Measurements from ENCODE around the gene POLR2F. TPM values are rescaled to one million over a fixed set of nuclear protein-coding genes. Genes with fewer than 3 reads are reported as not detected.
A peak's percentile ranks its signal among the peaks of the same experiment; 100 is the strongest.

POLR2F gene
- total RNA-seq, 2 donors from 2014 or later = 98.0 to 105 TPM

GRCh38 chr22:37982151-37982785 lies 28.8 kb downstream of the POLR2F start:
- Mint-ChIP-seq H3K36me3 (ENCODE audit: low read depth) (peaks cover 22% of the 10 kb centered on the region), H3K4me1 (peaks cover 43% of the 10 kb centered on the region), H3K27ac (peak overlapping the region; percentile 80), H3K27me3 (ENCODE audit: insufficient read depth) (peaks cover 6% of the 10 kb centered on the region), H3K9me3 (no peaks in the 10 kb centered on the region), H3K4me3 (peak overlapping the region; percentile 70)
- no peaks in the 10 kb centered on the region for H3K36me3 ChIP-seq (ENCODE audit: control insufficient read depth, insufficient read depth, low read length)
- no peak overlapping the region for H3K27ac ChIP-seq (ENCODE audit: low read depth, low read length)
- no peak for DNase-seq
- 87 to 88% methylated on average over 4 to 8 of the region's 8 CpGs for WGBS, 2 experiments (ENCODE audit: insufficient coverage in 1 of 2, insufficient read length in 1 of 2)
- TF ChIP-seq, protein P1, sequence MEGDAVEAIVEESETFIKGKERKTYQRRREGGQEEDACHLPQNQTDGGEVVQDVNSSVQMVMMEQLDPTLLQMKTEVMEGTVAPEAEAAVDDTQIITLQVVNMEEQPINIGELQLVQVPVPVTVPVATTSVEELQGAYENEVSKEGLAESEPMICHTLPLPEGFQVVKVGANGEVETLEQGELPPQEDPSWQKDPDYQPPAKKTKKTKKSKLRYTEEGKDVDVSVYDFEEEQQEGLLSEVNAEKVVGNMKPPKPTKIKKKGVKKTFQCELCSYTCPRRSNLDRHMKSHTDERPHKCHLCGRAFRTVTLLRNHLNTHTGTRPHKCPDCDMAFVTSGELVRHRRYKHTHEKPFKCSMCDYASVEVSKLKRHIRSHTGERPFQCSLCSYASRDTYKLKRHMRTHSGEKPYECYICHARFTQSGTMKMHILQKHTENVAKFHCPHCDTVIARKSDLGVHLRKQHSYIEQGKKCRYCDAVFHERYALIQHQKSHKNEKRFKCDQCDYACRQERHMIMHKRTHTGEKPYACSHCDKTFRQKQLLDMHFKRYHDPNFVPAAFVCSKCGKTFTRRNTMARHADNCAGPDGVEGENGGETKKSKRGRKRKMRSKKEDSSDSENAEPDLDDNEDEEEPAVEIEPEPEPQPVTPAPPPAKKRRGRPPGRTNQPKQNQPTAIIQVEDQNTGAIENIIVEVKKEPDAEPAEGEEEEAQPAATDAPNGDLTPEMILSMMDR (conservative IDR thresholded peaks at IDR 0.05) = no peak
- no peak overlapping the region for H3K9ac ChIP-seq (ENCODE audit: extremely low read depth, low read length, poor library complexity, severe bottlenecking)
- no peaks in the 10 kb centered on the region for H3K9me3 ChIP-seq (ENCODE audit: control insufficient read depth, low read length)
- H3K4me1 ChIP-seq (ENCODE audit: control insufficient read depth, insufficient read depth, low read length) = peaks cover 14% of the 10 kb centered on the region
- peak overlapping the region; percentile 40 for H3K4me3 ChIP-seq (ENCODE audit: low read length)
- H3K27me3 ChIP-seq (ENCODE audit: control insufficient read depth, insufficient read depth, low read length, poor library complexity, severe bottlenecking) = no peaks in the 10 kb centered on the region

- Mint-ChIP-seq H3K27me3 (ENCODE audit: insufficient read depth) (peaks cover 6% of the 10 kb centered on the region), H3K4me3 (peak overlapping the region; percentile 70), H3K9me3 (no peaks in the 10 kb centered on the region), H3K27ac (peak overlapping the region; percentile 80), H3K4me1 (peaks cover 43% of the 10 kb centered on the region), H3K36me3 (ENCODE audit: low read depth) (peaks cover 15% of the 10 kb centered on the region)
- Histone ChIP-seq H3K9me3 (ENCODE audit: control insufficient read depth, low read length) (no peaks in the 10 kb centered on the region), H3K36me3 (ENCODE audit: control insufficient read depth, insufficient read depth, low read length) (no peaks in the 10 kb centered on the region), H3K9ac (ENCODE audit: extremely low read depth, low read length, poor library complexity, severe bottlenecking) (peak overlapping the region; percentile 25), H3K27me3 (ENCODE audit: control insufficient read depth, insufficient read depth, low read length, poor library complexity, severe bottlenecking) (no peaks in the 10 kb centered on the region), H3K27ac (ENCODE audit: low read depth, low read length) (no peak overlapping the region), H3K4me3 (ENCODE audit: low read length) (peak overlapping the region; percentile 73), H3K4me1 (ENCODE audit: control insufficient read depth, insufficient read depth, low read length) (peaks cover 14% of the 10 kb centered on the region)
- DNase-seq = peak; percentile 94
- WGBS, 2 experiments (ENCODE audit: insufficient coverage in 1 of 2, insufficient read length in 1 of 2) = 24 to 37% methylated on average over 17 to 84 of the region's 84 CpGs
- TF ChIP-seq, protein P1 (conservative IDR thresholded peaks at IDR 0.05) = peak; percentile 98
These were observed 29.7 kb downstream of the POLR2F start for GRCh38 chr22:37982938-37983859.

DNA sequence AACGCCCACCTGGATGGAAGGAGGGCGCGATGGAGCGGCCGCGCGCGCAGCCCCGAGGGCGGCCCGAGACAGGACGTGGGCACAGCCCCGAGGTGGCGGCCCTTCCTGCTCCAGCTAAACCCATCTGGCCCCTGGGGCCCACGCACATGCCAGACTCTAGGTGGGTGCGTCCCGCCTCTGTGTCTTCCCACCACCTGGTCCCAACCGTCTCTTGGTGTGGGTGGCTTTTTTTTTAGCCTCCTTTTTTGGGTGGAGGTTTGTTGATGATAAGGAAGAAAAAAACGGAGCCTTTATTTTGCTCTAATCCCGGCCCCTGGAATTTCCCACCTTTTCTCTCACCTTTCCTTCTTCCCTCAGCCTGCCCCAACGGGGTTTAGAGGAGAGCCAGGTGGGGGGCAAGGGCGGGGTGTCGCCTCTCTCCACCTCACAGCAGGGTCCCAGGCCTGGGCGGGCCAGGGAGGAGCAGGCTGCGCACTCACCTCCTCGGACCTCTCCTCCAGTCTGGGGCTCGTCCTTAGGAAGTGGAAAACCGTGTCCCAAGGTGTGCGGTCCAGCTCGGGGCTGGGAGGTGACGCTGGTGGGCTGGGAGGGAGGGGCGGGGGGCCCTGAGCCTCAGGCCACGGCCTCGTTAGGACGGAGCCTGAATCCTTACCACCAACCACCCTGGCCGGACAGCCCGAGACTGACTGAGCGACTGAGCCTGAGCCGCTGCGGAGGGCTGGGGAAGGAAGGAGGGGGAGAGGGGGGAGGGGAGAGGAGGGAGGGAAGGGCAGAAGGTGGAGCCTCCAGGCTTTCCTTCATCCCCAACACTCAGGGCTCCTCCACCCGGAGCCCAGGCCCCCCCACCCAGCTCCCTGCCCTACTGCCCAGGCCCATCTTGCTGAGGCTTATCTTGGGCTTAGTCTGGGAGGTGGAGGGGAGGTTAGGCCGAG lies 30.6 kb downstream of the POLR2F start, which contains the start of gene SOX10:
Gene SOX10, minus strand, starts transcription at position 696 of the 932 bp plus-strand sequence. CDS start 771 bp downstream, outside the sequence.
- peaks cover 11% of the 10 kb centered on the region for H3K36me3 Mint-ChIP-seq (ENCODE audit: low read depth)
- no peak within 1 kb of the TSS for H3K27ac ChIP-seq (ENCODE audit: low read depth, low read length)
- DNase-seq = peak; percentile 95
- peak within 1 kb of the TSS; percentile 94 for H3K27ac Mint-ChIP-seq
- TF ChIP-seq, protein P1 (conservative IDR thresholded peaks at IDR 0.05) = no peak
- H3K27me3 ChIP-seq (ENCODE audit: control insufficient read depth, insufficient read depth, low read length, poor library complexity, severe bottlenecking) = no peaks in the 10 kb centered on the region
- peak within 1 kb of the TSS; percentile 70 for H3K4me3 Mint-ChIP-seq
- peaks cover 43% of the 10 kb centered on the region for H3K4me1 Mint-ChIP-seq
- H3K36me3 ChIP-seq (ENCODE audit: control insufficient read depth, insufficient read depth, low read length) = no peaks in the 10 kb centered on the region
- H3K9ac ChIP-seq (ENCODE audit: extremely low read depth, low read length, poor library complexity, severe bottlenecking) = peak within 1 kb of the TSS; percentile 34
- no peaks in the 10 kb centered on the region for H3K9me3 ChIP-seq (ENCODE audit: control insufficient read depth, low read length)
- peaks cover 6% of the 10 kb centered on the region for H3K27me3 Mint-ChIP-seq (ENCODE audit: insufficient read depth)
- peaks cover 14% of the 10 kb centered on the region for H3K4me1 ChIP-seq (ENCODE audit: control insufficient read depth, insufficient read depth, low read length)
- 9 to 39% methylated on average over 2 to 34 of the region's 42 CpGs for WGBS, 2 experiments (ENCODE audit: insufficient coverage in 1 of 2, insufficient read length in 1 of 2)
- H3K4me3 ChIP-seq (ENCODE audit: low read length) = peak within 1 kb of the TSS; percentile 73
- H3K9me3 Mint-ChIP-seq = no peaks in the 10 kb centered on the region
